ENCODE results near the gene MANF. TPM values are rescaled to one million over a fixed set of nuclear protein-coding genes. Genes with fewer than 3 reads are reported as not detected.

MANF gene
- total RNA-seq, 1 donor from 2014 or later = 130 TPM

DNA sequence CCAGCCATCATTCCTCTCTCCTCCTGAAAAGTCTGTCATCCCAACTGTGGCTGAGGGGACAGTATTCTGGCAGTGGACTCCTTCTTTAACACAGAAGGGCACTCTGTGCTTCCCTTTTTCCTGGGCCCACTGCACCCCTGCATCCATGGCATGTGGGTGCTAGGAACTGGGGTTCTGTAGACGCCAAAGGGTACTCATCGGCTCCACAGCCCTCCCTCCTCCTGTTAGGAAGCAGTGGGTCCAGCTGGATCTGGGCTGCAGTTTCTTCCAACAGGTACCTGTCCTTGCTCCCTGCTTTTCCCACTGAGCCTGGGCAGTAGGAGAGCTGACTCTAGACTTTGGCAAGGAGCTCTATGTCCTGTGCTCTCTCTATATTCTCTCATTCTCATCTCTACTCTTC lies 6.4 kb upstream of the MANF start:
- Mint-ChIP-seq H3K4me3 (ENCODE audit: low read depth) (no peak overlapping the region), H3K27ac (no peak overlapping the region), H3K9me3 (ENCODE audit: low read depth) (no peaks in the 10 kb centered on the region)

DNA sequence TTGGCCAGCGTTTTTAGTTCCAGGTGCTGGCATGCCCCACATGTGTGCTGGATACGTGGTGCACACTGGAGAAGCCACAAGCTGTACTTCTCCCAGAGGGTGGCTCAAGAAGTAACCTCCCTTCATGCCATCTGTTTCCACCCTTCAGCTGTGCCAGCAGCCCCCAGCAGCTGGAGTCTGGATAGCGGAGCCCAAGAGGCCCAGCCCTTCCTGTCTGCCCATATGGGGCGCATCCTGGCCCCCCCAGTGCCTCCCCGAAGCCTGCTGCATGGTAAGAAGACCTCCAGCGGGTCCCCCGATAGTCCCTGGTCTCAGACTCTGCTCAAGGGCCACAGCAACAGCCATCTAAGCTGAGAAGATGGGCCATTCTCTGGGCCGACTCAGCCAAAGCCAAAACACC lies 5.8 kb upstream of the MANF start:
- H3K36me3 Mint-ChIP-seq (ENCODE audit: insufficient read depth) = no peaks in the 10 kb centered on the region
- H3K9me3 Mint-ChIP-seq (ENCODE audit: low read depth) = no peaks in the 10 kb centered on the region
- H3K27me3 Mint-ChIP-seq = no peaks in the 10 kb centered on the region
- H3K4me1 Mint-ChIP-seq (ENCODE audit: low read depth) = peaks cover 6% of the 10 kb centered on the region
- H3K27ac Mint-ChIP-seq = no peak overlapping the region
- no peak for DNase-seq (ENCODE audit: low spot score, unreplicated experiment)
- H3K4me3 Mint-ChIP-seq (ENCODE audit: low read depth) = no peak overlapping the region
- TF ChIP-seq, protein P1, sequence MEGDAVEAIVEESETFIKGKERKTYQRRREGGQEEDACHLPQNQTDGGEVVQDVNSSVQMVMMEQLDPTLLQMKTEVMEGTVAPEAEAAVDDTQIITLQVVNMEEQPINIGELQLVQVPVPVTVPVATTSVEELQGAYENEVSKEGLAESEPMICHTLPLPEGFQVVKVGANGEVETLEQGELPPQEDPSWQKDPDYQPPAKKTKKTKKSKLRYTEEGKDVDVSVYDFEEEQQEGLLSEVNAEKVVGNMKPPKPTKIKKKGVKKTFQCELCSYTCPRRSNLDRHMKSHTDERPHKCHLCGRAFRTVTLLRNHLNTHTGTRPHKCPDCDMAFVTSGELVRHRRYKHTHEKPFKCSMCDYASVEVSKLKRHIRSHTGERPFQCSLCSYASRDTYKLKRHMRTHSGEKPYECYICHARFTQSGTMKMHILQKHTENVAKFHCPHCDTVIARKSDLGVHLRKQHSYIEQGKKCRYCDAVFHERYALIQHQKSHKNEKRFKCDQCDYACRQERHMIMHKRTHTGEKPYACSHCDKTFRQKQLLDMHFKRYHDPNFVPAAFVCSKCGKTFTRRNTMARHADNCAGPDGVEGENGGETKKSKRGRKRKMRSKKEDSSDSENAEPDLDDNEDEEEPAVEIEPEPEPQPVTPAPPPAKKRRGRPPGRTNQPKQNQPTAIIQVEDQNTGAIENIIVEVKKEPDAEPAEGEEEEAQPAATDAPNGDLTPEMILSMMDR (IDR thresholded peaks at IDR 0.05; ENCODE audit: unreplicated experiment) = no peak

More for the DNA sequence above, 6.4 kb upstream of the MANF start:
- TF ChIP-seq, protein P1 (IDR thresholded peaks at IDR 0.05; ENCODE audit: unreplicated experiment) = no peak
- Mint-ChIP-seq H3K4me1 (ENCODE audit: low read depth) (peaks cover 2% of the 10 kb centered on the region), H3K27me3 (no peaks in the 10 kb centered on the region), H3K36me3 (ENCODE audit: insufficient read depth) (no peaks in the 10 kb centered on the region)
- no peak for DNase-seq (ENCODE audit: low spot score, unreplicated experiment)

DNA sequence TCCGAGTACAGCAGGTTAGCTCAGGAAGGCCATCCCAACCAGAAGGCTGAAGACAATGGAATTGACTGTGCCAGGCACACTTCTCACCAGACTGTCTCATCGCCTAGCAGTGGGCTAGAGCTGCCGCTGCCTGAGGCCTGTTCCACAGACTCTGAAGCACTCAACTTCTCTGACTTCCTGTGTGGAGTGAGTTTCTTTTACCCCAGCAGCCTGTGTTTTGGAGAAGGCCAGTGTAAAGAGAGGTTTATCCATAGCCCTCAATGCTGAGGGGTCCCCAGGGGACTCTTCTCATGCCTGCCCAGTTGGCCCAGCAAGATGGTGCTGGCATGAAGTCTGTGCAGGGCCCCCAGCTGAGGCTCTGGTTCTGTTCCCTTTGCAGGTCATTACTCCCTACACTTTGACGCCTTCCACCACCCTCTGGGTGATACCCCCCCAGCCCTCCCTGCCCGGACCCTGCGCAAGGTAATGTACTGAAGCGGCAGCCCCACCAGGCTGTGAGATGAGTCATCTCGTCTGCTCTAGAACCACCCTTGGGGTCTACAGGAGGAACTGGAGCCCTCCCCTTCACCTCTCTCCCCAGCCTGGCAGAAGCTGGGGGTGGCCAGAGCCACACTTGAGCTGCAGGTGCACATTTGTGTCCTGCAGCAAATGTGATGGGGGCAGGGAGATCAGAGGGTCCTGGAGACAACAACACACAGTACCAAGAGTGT lies 5.2 kb upstream of the MANF start:
- Mint-ChIP-seq H3K27ac (no peak overlapping the region), H3K27me3 (no peaks in the 10 kb centered on the region), H3K36me3 (ENCODE audit: insufficient read depth) (no peaks in the 10 kb centered on the region), H3K4me1 (ENCODE audit: low read depth) (peaks cover 6% of the 10 kb centered on the region), H3K9me3 (ENCODE audit: low read depth) (no peaks in the 10 kb centered on the region), H3K4me3 (ENCODE audit: low read depth) (no peak overlapping the region)
- no peak for DNase-seq (ENCODE audit: low spot score, unreplicated experiment)
- TF ChIP-seq, protein P1 (IDR thresholded peaks at IDR 0.05; ENCODE audit: unreplicated experiment) = no peak

DNA sequence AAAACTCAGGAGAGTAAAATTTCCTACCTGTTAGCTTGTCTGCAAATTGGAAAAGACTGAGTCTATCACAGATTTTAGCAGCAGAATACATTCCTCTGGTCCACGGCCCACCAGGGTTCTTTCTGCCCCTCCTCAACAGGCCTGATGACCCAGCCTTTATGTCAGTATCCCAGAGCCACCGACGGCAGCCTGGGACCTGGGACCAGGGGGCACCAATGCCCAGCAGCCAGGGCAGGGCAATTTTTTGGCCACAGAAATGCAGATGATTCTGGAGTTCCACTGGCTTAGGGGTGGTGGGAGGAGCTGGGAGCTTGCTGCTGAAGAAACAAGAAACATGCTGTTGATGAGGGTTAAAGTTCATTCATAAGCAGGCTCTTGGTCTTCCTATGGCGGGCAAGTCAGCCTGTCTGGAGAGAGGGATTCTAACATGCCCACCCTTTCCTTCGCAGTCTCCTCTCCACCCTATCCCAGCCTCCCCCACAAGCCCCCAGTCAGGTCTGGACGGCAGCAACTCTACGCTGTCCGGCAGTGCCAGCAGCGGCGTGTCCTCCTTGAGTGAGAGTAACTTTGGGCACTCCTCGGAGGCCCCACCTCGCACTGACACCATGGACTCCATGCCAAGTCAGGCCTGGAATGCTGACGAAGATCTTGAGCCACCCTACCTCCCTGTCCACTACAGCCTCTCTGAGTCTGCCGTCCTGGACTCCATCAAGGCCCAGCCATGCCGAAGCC lies 4.3 kb upstream of the MANF start:
- Mint-ChIP-seq H3K27ac (no peak overlapping the region), H3K27me3 (no peaks in the 10 kb centered on the region), H3K36me3 (ENCODE audit: insufficient read depth) (no peaks in the 10 kb centered on the region), H3K4me1 (ENCODE audit: low read depth) (peaks cover 9% of the 10 kb centered on the region), H3K4me3 (ENCODE audit: low read depth) (no peak overlapping the region), H3K9me3 (ENCODE audit: low read depth) (no peaks in the 10 kb centered on the region)
- DNase-seq (ENCODE audit: low spot score, unreplicated experiment) = no peak
- TF ChIP-seq, protein P1 (IDR thresholded peaks at IDR 0.05; ENCODE audit: unreplicated experiment) = no peak

DNA sequence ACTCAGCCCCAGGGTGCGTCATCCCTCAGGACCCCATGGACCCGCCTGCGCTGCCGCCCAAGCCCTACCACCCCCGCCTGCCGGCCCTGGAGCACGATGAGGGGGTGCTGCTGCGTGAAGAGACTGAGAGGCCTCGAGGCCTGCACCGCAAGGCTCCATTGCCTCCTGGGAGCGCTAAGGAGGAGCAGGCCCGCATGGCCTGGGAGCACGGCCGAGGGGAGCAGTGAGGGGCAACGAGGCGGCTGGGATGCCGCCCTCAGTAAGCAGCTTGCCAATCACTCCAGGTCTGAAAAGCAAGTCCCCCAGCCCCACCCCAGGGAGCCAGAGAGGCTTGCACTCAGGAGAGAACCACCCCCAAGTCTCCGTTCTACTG lies 3.8 kb upstream of the MANF start:
- peaks cover under 1% of the 10 kb centered on the region for H3K36me3 Mint-ChIP-seq (ENCODE audit: insufficient read depth)
- no peaks in the 10 kb centered on the region for H3K27me3 Mint-ChIP-seq
- H3K27ac Mint-ChIP-seq = no peak overlapping the region
- no peak overlapping the region for H3K4me3 Mint-ChIP-seq (ENCODE audit: low read depth)
- no peak for DNase-seq (ENCODE audit: low spot score, unreplicated experiment)
- no peaks in the 10 kb centered on the region for H3K9me3 Mint-ChIP-seq (ENCODE audit: low read depth)
- H3K4me1 Mint-ChIP-seq (ENCODE audit: low read depth) = peaks cover 15% of the 10 kb centered on the region
- TF ChIP-seq, protein P1 (IDR thresholded peaks at IDR 0.05; ENCODE audit: unreplicated experiment) = no peak

Measured in progenitor cell of endocrine pancreas (in vitro differentiated cells).